ENCODE results near the gene TRAPPC11.
"Not testable (repeated sequence)": the region's sequence is repeated elsewhere in the genome, so short reads cannot be mapped to it uniquely, and the experiment has no call there.

The TRAPPC11 gene

DNA sequence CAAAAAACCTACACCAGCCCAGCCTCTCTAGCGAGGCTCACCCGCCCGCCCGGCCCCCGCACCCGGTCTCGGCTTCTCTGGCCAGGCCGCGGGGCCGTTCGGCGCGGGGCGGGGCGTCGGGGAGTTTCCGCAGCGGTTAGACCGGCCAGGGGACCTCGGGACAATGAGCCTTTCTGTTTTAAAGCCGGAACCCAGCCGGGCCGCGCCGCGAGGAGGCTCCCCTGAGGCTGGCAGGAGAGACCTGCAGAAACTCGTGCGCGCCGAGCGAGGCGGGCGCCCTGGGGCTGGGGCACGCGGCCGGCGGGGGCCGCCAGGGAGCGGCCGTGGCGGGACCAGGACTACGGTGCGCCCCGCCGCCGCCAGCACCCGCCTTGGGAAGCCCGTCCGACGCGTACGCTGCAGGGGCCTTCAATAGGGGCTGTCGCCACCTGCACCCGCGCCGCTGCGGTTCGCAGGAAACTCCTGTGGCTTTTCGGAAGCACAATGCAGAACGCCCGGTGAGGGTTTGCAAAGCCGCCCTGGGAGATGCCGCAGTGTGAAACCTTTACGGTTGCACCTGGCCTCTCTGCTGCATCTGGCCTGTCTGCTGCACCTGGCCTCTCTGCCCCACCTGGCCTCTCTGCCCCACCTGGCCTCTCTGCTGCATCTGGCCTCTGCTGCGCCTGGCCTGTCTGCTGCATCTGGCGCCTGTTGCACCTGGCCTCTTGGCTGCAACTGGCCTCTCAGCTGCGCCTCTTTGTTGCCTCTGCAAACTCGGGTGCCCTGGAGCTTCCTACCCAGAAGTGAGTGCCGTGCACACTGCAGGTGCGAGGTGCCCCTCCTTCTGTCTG lies 63.9 kb downstream of the TRAPPC11 start:
- peak; percentile 80 to 90 (median 89) for DNase-seq

- DNase-seq = no peak
Observed at GRCh38 chr4:183723561-183724228, 64.6 kb downstream of the TRAPPC11 start.

- DNase-seq = not testable (repeated sequence)
Observed at GRCh38 chr4:183725585-183725984, 66.5 kb downstream of the TRAPPC11 start.

GRCh38 chr4:183727482-183727881 lies 68.4 kb downstream of the TRAPPC11 start:
- no peak for DNase-seq

GRCh38 chr4:183728223-183729068 lies 69.4 kb downstream of the TRAPPC11 start:
- DNase-seq = no peak

DNA sequence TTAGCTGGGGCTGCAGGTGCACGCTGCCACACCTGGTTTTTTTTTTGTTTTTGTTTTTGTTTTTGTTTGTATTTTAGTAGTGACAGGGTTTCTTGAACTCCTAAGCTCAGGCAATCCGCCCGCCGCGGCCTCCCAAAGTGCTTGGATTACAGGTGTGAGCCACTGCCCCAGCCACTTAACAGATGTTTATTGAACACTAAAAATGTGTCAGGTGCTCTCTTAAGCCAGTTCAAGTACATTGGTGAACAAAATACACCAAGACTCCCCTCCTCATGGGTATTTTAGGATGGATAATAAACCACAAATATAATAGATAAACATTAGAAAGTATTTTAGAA lies 69.9 kb downstream of the TRAPPC11 start:
- DNase-seq = no peak

DNA sequence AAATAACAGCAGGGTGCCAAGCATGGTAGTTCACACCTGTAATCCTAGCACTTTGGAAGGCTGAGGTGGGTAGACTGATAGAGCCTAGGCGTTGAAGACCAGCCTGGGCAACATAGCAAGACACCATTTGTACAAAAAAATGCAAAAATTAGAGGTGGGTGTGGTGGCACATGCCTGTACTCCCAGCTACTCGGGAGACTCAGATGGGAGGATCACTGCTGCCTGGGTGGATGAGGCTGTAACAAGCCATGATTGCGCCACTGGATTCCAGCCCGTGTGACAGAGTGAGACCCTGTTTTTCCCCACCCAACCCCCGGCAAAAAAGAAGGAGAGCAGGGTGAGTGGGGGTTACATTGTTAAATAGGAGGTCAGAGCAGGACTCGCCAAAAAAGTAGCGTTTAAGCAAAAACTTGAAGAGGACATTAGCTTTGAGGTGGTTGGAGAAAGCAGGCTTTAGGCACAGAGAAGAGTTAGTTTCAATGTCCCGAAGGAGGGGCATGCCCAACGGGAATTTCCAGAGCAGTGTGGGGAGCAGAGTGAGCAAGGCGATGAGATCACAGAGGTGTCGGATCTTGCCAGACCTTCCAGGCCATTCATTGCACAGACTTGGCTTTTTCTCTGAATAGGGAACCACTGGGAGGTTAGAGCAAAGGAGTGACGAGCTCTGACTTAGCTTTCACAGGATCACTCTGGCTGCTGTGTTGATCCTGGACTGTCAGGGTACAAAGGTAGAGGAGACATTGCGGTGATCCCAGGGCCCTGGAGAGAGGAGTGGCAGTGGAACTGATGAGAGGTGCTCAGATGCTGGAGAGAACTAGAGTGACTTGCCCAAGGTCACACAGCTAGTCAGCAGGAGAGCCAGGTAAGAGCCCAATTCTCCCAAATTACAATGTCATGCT lies 70.6 kb downstream of the TRAPPC11 start:
- no peak for DNase-seq

DNA sequence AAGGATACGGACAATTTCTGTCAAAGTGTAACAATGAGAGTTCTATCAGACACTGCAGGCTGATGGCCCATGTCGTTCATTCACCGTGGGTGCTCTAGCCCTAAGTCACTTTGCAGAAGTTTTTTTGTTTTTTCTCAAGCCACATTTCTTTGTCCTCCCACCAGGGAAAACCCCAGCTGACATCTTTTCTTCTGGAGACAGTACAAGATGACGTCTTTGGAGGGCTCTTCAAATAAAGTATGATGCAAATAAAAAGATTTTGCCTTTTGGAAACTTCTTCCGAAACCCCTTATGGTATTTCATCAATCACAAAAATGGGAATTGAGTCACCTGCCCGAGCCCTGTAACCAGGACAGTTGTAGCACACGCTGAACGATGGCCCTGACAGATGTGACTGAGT lies 73.2 kb downstream of the TRAPPC11 start:
- DNase-seq = no peak

GRCh38 chr4:183733181-183733580 lies 74.1 kb downstream of the TRAPPC11 start:
- DNase-seq = no peak

DNA sequence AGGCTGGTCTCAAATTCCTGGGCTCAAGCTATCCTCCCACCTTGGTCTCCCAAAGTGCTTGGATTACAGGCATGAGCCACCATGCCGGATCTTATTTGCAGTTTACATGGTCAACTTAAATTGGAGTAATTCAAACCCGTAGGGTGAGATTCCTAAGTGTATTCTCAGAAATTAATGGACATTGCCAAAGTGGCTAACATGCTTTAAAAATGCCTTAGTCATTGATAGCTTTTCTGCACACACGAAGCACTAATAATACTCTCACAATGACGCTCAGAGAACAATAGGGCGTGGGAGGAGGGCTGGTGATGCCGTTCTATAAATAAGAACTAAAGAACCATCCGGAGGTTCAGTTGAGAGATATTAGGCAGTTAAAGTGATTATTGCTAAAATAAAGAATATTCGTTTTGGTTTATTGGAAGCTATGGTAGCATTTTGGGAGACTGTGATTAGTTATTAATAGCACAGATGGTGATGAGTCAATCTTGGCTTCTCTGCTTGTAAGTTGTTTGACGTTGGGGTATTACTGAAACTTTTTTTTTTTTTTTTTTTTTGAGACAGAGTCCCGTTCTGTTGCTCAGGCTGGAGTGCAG lies 79.1 kb downstream of the TRAPPC11 start:
- DNase-seq = peak in 1 of 3 experiments; percentile 11

DNA sequence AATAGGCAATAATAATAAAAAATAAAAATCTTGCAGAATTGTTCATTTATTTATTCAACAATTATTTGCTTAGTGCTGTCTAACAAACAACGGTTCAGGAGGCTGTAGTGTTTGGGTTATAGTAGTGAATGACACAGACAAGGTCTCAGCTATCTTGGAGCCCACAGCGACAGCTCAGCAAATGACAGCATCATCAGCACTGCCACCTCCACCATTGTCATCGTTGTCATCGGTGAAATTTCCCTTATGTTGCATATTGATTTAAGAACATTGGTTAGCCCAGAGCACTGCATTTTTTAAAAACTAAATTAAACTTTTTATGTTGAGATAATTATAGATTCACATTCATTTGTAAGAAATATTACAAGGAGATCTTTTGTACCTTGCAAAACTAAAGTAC lies 79.9 kb downstream of the TRAPPC11 start:
- DNase-seq = no peak

- DNase-seq = no peak
Observed at GRCh38 chr4:183746305-183747229, 87.5 kb downstream of the TRAPPC11 start.

DNA sequence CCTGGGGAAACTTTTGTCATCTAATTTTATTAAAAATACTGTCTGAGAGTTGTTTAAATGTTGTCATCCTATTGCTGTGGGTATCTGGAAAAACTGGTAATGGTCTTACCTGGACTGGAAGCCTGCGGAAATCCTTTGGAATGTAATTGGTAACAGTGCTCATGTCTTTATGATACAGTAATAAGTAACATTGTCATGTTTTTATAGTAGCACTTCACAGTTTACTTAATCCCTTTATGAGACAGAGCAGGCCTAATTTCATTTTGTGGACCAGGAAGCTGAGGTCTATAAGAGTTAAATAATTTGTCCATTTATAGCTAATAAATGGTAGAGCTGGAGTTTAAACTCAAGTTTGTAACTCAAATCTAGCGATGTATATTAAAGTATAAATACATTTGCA lies 88.3 kb downstream of the TRAPPC11 start:
- no peak for DNase-seq

DNA sequence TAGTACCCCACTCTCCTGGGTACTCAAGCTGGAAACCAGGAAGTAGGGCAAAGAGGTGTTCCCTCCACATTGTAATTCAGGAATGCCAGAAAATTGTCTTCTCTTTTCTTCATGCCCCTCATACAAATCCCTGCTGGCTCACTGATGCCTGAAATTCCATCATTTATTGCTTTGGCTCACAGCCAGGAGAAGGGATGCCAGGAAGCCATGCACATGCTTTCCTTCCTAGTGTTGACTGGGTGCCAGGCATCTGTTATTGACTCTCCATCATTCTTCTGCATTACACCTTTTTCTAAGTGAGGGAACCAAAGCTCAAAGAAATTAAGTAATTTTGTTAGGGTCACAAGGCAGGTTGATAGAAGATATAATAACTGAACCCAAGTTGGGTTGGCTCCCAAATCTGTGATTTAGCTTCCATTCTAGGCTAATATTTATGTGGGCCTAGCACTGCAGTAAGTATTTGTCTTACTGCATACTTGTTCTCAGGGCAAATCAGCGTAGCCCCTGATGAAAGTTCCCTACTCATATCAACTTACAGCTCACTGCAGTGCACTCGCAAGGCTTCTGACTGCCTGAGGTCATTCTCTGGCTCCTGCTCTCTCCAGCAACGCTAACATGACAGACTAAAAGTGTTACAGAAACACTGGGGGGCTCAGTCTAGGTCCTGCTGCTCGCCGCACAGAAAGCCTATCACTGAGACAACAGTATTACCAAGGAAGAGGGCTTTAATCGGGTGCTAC lies 89.0 kb downstream of the TRAPPC11 start:
- no peak for DNase-seq

GRCh38 chr4:183751106-183751505 lies 92.0 kb downstream of the TRAPPC11 start:
- no peak for DNase-seq

DNA sequence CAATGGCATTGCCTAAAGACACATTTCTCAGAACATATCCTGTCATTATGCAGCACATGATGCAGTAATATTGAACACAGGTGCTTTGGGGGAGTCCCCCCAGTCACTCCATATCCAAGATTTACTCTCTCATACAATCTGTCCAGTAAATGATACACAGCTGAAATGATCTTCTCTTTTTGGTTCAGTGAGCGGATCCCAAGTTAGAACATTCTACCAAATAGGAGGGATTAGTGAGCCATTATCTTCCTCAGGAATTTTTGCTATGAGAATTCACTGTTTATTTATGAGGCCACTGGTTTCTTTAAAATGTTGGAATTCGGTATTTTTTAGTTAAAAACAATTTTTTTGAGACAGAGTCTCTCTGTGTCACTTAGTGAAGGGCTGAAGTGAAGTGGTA lies 96.5 kb downstream of the TRAPPC11 start:
- no peak for DNase-seq

- DNase-seq = no peak
Observed at GRCh38 chr4:183757060-183757459, 98.0 kb downstream of the TRAPPC11 start.

DNA sequence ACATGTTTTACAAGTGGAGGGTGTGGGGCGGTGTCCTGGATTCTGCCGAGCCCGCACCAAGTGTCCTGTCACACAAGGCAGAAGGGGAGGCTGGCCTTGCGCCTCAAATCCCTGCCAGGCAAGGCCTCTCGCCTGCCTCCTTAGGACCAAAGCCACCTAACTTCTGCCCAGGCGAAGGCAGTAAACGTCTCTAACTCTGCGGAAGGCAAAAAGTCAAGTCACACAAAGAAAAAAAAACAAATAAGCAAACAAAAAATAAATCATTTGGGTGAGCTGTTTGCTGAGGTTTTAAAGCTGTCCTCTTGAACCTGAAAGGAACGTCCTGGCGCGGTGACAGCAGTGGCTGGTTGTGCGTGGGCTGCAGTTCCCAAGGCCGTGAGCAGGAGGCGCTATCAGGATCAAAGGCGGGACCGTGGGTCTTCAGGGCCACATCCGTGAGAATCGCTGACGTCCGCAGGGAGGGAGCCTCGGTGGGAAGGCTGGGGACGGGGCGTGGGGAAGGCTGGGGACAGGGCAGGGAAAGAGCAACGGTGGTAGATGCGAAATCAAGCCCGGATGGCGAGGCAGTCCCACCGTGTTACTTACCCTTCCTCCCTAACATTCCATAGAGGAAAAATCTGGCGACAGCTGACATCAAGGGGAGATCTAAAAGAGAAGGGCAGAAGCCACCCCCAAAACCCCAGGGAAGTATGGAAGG lies 99.1 kb downstream of the TRAPPC11 start:
- no peak for DNase-seq

GRCh38 chr4:183758758-183759447 lies 99.8 kb downstream of the TRAPPC11 start:
- no peak for DNase-seq

Measured in NCI-H1417 (cell line).